Astrocyte (in vitro differentiated cells and primary cell): Measurements from ENCODE around the gene CNTN5.

Experiments used
- CTCF ChIP-seq: IDR thresholded peaks from 2 replicates; pipeline ENCODE4 v1.5.1; 2011; ENCODE audit warnings: low read depth, mild to moderate bottlenecking, inconsistent platforms, low read length, moderate library complexity; ENCODE audit not compliant: insufficient read depth
- EZH2 ChIP-seq: IDR thresholded peaks from 2 replicates; pipeline ENCODE4 v1.6.1; 2012; ENCODE audit warnings: mild to moderate bottlenecking, low read length, inconsistent platforms; ENCODE audit not compliant: insufficient read depth

DNA sequence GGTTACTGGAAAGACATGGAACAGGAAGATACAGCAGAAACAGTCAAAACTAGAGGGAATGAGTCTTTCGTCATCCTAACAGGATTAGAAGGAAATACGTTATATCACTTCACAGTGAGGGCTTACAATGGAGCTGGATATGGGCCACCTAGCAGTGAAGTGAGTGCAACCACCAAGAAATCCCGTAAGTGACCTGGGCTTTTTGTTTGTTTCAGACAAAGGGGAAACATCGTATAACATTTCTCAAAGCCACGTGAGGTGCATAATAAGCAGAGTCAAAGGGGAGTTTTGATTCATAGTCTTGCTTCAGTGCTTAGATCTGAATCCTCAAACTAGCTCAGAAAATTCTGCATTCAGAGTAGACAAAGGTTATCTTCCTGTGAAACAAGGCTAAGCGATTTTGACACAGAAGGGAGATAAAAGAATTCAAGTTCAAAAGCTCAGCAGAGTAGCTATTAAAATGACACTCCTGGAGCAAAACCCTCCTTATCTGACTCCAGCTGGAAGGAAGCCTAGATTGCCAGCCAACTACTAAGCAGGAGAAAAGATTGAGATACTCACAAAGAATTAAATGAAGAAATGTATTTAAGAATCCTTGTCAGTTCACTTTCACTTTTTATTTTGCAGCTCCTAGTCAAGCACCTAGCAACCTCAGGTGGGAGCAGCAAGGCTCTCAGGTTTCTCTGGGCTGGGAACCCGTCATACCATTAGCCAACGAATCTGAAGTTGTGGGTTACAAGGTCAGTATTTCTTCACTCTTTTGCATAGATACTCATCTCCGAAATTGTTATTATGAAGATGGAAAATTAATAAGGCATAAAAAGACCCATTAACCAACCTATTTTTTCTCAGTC is 1319.9 kb downstream of the CNTN5 start:
- no peak for TF ChIP-seq CTCF
- TF ChIP-seq EZH2, result no peak
